NCI-H2171 (cell line): ENCODE data around the gene TNFAIP2.
A peak's percentile ranks its signal among the peaks of the same experiment; 100 is the strongest.

Experiments
- DNase-seq: peaks from one replicate; lab custom pipeline; 2025; lab: John Stamatoyannopoulos, UW

The TNFAIP2 gene, protein sequence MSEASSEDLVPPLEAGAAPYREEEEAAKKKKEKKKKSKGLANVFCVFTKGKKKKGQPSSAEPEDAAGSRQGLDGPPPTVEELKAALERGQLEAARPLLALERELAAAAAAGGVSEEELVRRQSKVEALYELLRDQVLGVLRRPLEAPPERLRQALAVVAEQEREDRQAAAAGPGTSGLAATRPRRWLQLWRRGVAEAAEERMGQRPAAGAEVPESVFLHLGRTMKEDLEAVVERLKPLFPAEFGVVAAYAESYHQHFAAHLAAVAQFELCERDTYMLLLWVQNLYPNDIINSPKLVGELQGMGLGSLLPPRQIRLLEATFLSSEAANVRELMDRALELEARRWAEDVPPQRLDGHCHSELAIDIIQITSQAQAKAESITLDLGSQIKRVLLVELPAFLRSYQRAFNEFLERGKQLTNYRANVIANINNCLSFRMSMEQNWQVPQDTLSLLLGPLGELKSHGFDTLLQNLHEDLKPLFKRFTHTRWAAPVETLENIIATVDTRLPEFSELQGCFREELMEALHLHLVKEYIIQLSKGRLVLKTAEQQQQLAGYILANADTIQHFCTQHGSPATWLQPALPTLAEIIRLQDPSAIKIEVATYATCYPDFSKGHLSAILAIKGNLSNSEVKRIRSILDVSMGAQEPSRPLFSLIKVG

DNA sequence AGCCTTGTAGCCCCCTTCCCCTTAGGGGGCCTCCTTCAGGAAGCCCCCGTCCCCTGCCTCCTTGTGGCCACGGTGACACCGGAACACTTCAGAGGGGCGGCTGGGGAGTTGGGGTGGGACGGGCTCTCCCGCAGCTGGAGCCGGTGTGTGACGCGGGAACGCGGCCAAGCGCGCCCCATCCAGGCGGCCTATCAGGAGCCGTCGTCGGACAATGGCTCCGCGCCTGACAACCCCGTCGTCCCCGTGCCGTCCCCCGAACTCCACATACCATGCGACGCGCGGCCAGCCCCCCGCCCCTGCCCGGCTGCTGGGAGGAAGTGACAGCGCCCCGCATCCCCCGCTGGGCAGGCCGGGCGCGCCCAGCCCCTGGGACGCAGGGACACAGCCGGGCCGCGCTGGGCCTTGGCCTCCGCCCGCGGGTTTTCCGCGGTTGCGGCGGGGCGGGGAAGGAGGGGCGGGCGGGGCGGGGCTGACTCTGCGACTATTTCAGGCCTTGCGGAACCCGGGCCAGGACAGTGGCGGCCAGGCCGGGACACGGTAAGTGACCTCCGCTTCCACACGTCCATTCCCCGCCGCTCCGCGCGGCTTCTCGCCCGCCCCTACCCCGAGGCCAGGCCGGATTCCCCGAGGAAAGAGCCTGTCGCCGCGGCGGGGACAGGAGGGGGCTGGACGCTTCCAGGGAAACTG lies at the start of gene TNFAIP2:
TSS of gene TNFAIP2 (plus strand) at position 515 of the 687 bp plus-strand sequence. CDS start 2,997 bp downstream, outside the sequence.
- DNase-seq, result peak; percentile 26

DNA sequence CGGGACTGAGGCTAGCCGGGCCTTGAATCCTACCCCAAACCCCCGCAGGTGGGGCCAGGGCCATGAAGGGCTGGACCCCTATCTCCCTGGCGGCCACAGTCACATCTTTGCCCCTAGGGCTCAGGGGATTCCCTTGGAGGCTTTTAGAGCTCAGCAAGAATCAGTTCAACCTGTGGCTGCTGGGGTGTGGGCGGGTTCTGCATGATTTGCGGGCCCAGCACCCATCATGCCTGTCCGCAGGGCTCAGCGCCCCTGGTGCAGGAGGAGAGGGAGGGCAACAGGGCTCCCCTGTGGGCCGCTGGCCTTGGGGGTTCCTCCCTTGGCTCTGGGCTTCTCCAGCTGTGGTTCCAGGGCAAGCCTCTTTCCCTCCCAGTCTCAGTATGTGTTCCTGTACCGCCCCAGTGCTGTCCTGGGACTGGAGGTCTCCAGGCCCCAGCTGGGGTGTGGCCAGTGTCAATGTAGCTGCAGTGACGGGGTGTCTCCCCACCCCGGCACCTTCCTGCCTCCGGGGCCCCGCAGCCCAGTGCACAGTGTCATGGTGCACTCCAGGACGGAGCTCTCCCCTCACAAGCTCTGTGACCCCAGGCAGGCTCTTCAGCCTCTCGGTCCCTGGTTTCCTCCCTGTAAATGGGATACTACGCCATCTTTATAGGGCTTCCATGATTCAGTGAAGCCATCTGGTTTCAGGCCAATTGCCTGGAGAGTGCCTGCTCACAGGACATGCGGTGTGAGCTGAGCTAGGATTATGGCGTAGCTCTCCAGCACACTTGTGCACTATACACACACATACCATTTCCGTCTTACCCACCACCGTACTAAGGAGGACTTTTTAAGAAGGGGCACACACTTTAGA lies 49.2 kb upstream of the TNFAIP2 start:
- DNase-seq, result no peak

DNA sequence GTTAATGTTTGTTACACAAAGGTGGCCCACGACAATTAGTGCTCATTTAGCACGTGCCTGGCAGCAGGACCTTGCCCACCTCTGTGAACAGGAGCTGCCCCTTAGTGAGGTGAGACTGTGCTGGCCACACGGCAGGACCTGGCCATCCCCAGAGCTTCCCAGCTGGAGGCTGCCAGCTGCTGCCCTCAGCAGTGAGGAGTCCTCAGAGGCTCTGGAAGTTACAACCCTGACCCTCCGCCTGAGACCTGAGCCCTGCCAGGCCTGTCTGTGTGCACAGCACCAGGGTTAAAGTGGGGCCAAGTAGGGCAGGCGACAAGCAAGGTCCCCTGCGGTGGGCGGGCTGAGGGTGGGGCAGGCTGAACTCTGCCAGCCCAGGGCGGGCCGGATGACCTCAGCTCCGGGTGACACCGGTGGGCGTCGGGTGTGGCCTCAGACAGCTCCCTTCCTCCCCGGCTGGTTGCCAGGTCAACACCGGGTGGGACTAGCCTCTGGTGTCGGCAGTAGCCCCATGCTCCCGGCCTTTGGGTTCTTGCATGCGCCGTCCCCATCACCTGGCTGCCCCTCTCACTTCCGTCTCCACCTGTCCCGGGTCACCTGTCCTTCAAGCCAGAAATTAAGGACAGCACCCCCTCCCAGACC lies 48.4 kb upstream of the TNFAIP2 start:
- DNase-seq, result no peak

DNA sequence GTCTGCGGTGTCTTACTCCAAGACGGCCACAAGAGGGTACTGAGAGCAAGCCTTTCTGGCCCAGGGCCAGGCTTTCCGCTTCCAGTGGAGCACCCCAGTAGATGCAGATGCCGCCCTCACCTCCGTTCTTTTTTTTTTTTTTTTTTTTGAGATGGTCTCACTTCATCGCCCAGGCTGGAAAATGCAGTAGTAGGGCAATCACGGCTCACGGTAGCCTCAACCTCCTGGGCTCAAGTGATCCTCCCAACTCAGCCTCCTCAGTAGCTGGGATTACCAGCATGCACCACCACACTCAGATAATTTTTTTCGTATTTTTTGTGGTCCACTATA lies 44.9 kb upstream of the TNFAIP2 start:
- DNase-seq, result peak; percentile 95

DNA sequence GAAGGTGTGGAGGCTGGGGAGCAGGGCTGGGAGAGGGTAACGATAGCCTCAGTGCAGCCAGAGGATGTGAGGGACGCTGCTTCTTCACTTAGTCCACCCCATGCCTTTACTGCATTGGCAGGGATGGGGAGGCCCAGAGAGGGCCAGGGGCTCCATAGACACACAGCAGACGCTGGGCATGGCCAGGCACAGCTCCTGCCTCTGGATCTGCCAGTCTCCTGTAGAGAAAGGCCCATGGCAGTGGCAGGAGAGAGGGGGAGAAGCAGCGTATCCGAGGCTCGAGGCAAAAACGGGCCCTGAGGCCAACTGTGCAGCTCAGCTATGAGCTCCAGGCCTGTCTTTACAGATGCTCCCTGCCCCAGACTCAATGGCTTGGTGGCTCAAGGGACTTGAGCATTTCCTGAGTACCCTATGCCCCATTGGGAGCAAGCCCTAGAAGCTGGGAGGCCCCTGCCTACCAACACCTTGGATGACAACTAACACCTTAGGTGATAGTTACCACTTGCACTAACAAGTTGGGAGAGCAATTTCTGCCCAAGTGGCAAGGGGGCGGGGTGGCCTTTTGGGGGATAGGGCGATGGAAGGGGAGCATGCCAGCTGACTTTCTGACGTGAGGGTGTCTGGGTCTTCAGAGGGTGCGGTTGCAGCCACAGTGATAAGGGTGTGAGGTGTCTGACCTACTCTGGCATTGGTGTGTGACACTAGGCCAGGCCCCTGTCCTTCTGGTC lies 44.2 kb upstream of the TNFAIP2 start:
- DNase-seq, result no peak

DNA sequence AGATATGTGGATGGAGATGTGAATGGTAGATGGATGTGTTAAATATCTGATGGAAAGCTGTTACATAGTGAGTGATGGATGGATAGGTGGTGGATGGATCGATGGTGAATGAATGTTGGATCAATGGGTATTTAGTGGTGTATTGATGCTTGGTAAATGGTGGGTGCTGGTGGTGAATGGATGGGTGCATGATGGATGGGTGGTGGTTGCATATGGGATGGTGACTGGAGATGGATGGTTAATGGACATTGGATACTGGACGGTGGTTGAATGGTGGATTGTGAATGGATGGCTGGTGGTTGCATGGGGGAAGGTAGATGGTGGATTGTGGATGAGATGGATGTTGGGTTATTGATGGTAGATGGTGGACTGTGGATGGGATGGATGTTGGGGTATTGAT lies 41.3 kb upstream of the TNFAIP2 start:
- DNase-seq, result no peak

DNA sequence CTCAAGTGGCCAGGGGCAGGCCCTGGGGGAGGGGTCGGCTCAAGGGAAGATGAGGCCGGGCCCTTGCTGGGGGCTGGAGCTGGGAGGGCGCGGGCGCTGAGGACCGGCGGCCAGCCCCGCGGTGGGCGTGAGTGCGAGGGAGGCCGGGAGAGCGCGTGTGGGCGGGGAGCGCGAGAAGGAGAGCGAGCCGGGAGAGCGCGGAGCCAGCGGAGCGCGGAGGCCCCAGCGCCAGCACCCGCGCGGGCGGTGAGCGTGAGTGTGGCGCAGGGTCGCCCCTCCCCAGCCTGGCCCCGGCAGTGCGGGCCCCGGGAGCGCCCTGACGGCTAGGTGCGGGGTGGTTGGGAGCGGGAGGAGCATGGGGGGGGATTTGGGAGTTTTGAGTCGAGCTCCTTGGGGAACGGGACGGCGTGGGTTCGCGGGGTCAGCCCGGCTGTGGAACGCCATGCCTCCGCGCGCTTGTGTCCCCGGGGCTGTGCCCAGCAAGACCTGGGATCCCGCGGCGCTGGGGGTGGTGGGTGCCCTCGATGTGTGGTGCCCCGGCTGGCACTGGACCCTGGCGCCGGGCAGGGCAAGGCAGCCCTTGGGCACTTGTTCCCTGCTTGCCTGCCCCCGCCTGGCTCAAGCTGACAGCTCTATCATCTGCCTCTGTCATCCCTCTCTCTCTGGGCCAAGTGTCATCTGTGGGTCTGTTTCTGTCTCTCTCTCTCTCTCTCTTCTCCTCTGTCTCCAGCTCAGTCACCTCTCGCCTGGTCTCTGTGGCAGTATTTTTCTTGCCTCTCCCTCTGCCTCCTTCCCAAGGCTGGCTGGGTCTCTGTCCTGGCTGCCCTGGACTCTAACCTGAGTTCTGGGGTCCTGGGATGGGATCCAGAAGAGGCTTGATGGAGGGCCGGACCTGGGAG lies 39.0 kb upstream of the TNFAIP2 start, which contains the start of gene LBHD2:
TSS of gene LBHD2 (plus strand) at position 190 of the 899 bp plus-strand sequence. CDS start 1,803 bp downstream, outside the sequence.
- DNase-seq, result no peak

DNA sequence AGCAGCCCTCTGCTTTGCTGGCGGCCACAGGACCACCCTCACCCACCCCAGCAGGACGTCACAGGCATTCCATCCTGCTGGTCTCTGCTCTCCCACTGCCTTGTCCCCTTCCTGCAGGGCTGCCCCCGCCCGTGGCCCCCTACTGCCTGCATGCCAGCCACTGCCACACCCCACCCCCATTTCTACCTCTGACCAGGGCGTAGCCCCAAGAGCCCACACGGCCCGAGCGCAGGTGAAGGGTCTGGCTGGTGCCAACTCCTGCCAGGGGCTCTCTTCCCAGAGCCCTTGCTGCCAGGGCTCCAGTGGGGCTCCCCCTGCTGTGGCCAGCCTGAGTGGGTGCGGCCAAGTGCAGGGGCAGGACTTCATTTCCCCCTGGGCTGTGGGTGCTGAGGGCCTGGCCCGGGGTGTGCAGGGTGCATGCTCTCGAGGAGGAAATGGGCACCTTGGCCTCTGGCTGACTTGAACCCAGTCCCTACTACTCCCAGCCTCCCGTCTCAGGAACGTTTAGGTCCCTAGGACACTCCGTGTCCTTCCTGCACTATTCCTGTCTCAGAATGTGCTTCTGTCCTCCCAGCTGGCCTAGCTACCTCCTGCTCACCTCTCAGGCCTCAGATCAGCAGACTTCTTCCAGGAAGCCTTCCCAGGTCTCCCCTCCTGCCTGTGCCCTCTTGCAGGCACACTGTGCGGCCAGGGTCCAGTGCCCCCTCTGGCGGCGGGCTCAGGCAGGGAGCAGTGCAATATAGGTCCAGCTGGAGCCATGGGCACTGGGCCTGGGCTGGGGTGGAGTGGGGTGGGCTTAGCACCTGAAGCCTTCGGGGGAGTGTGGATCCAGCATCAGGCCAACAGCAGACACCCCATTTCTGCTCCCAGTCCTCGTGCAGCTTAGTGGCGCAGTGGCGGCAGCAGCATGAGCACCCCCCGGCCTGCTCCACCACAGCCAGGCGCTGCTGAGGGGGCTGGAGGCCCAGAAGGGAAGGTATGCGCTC lies 37.9 kb upstream of the TNFAIP2 start:
- no peak for DNase-seq

DNA sequence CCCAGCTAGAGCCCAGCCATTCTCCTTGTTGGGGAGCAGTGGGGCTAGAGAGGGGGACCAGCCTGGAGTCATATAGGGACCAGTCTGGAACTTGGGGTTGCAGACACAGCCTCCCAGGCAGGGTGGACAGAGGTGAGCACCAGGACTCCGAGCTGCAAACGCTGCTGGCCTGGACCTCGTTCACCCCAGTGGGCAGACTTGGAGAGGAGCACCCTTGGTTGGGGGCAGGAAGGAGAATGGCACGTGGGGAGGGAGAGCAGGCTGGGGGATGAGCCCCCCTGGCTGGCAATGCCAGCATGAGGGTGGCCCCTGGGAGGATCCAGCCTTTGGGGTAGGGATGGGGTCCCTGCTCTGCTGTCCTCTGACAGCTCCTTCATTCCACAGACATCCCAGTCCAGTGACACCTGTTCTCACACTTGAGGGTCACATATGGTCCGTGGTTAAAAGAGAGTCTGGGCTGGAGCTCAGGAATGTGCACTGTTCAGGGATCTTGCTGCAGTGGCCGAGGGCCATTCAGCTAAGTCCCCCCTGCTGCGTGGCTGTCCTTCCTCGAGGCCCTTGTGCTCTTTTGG lies 36.4 kb upstream of the TNFAIP2 start:
- DNase-seq, result no peak

DNA sequence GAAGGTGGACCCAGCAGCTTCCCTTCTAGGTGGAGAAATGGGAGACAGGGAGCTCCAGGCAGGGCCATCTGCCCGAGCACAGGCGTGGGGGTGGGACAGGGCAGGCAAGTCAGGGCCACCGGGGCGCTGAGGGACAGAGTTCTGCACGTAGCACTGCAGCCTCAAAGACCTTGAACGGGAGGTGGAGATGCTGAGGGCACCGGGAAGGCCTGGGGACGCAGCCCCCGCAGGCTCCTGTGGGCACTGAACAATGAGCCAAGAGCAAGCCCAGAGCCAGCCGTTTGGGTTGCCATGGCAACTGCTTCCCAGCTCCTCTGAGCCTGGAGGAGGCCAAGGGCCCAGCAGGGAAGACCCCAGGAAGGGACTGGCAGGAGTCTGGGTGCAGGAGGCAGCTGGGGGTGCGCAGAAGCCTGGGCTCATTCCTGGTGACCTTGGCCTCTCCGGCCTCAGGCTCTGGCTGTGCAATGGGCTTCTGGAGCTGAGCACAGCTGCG lies 35.9 kb upstream of the TNFAIP2 start:
- no peak for DNase-seq

DNA sequence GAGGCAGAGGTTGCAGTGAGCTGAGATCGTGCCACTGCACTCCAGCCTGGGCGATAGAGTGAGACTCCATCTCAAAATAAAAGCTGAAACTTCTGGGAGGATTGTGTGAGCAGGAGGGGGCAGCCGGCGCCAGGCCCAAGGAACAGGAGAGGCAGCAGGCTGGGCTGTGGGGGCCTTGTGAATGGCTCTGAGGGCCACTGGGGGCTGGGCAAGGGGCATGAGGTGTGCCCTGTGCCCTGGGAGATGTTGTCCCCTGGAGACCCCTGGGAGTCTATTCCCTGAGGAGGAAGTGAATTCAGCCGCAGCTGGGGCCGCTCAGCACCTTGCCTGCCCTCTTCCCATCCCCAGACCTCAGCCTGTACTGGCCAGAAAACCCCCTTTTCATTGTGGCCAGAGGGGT lies 34.3 kb upstream of the TNFAIP2 start:
- no peak for DNase-seq

DNA sequence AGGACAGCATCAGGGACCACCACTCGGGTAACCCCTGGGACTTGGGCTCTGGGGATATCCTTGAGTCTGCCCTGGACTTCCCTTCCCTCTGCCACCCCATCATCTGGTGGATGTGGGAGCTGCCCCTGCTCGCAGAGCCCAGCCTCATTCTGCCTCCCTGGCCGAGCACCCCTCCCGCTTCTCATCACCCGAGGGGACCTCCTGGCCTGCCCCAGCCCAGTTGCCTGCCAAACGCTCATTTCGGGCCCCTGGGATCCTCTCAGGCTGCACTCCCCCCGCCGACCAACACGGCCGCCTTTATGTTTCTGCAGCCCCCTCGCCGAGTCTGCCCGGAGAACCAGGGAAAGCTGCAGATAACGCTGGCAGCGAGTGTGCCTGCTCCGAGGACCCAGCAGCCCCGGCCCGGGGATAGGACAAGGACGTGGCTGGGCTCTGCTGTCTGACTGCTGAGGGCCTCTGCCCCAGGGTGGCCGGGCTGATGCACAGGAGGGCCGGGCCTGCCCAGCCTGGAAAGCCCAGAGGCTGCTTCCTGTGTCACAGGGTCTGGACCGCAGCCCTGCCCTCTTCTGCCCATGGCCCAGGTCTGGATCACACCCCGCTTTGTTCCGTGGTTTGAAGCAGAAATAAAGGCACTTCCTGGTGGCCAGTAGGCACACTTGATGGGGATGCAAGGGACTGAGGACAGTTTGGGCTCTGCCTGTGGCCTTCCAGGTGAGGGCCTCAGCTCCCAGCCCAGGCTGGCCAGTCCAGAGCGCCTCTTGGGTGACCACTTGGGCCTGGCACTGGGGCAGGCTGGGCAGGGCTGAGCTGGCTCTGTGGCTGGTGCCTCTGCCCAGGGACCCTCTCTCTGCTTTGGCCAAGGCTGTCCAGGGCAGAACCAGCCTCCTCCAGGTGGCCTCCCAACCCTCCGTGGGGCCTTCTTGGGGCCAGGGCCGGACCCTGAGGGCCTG lies 33.6 kb upstream of the TNFAIP2 start:
- DNase-seq, result no peak

DNA sequence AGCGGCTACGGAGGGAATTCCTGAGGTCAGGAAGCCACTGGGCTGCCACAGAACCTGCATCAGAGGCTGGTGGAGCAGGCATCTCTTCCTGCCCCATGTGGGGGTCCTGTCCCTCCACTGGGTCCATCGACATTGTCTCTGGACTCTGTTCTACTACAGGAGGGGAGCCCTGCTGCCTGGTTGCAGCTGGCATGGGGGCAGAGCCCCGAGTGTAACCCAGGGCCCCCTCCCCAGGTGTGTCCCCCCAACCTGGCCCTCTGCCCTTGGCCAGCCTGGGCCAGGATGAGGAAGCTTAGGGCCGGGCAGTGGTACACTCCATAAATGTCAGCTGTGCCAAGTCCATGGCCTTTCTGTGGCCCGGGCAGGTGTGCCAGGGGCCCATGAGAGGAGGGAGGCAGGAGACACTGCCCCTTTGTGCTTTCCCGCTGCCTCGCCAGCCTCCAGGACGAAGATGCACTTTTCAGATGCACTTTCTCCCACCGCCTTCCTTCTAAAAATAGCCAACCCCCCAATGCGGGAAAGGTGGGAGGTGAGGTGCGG lies 32.7 kb upstream of the TNFAIP2 start:
- no peak for DNase-seq

DNA sequence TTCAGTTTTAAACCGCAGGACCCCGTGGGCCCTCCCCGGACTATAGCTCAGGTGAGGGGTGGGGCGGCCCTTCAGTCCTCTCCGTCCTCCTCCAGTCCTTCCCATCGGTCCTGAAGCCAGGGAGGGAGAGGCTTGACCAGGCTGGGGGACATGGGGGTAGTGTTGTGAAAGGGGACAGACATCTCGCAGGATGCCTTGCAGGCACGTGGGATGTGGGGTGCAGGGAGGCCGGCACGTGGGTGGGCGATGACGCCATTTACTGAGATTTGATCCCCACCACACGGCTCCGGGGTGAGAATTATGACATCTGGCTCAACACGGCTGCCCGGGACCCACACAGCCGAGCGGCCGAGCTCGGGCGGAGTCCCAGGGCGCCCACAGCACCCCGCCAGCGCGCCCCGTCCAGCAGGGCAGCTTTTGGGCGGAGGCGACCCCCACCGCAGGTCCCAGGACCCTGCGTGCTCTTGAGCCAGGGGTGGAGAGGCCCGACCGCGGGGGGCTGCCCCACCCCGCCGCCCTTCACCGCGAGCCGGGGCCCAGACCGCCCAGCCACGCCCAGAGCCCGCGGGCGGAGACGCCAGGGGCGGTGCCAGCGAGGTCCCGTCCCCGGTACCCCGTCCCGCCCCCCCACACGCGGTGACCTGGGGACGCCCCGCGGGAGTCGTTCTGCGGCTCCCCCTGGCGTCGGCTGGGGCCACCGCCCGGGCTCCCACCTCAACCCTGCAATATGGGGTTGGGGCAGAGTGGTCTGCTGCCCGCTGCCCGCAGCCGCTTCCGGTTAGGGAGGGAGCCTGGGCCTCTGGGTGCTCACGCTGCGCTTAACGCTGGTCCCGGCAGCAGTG lies 32.0 kb upstream of the TNFAIP2 start:
- peak; percentile 78 for DNase-seq

DNA sequence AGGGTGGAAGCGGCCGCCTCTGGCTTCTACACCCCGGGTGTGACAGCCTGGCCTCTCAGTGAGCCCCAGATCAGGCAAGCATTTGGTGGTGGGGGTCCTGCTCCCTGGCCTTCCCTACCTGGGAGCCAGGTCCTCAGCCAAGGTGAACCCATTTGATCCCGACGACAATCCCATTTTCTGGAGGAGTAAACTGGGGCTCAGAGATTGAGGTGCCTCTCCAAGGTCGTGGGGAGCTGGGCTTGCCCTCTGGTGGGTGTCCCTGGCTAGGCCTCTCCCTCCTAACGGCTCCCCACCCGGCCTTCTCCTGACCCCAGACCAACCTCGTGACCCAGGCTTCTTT lies 31.4 kb upstream of the TNFAIP2 start:
- no peak for DNase-seq
